AG04450 (cell line): ENCODE data around the gene ATP5ME. TPM values are rescaled to one million over a fixed set of nuclear protein-coding genes. Genes with fewer than 3 reads are reported as not detected.

Experiments used
- CTCF ChIA-PET: fragments of 300-600, 350-600 bp; formaldehyde crosslinking; extraction: SDS; loops from one replicate; lab custom pipeline; 2022; ENCODE audit warnings: antibody characterized with exemption, inconsistent platforms; lab: Charles Lee
- POLR2A ChIA-PET: fragments of 350-600 bp; formaldehyde crosslinking; extraction: SDS; loops from one replicate; lab custom pipeline; 2021; ENCODE audit warnings: antibody characterized with exemption, inconsistent platforms; lab: Yijun Ruan, JAX
- DNase-seq: peaks from one replicate; pipeline ENCODE4 v3.0.0-alpha.2; 2011; ENCODE audit warnings: low read depth, low spot score
- H3K27ac ChIP-seq: one replicate; pipeline ENCODE4 v1.5.1; 2012; ENCODE audit warnings: low read depth, low read length, control low read depth
- H3K27me3 ChIP-seq: one replicate; pipeline ENCODE4 v1.6.0; 2012; ENCODE audit warnings: low read length; ENCODE audit not compliant: control insufficient read depth, insufficient read depth
- H3K4me3 ChIP-seq: 2 replicates; pipeline ENCODE4 v1.5.1; 2011; ENCODE audit warnings: mild to moderate bottlenecking, low read depth, low read length, control low read depth
- H3K9me3 ChIP-seq: 2 replicates; pipeline ENCODE4 v1.5.1; 2012; ENCODE audit warnings: low read length; ENCODE audit not compliant: control insufficient read depth, insufficient read depth
- polyA plus RNA-seq: library from polyadenylated mRNA; depleted of rRNA; stranded (reverse); fragments of >200 nt; gene quantifications from 2 replicates; pipeline ENCODE4 v1.2.3, GENCODE V29; 2011
- TF ChIP-seq, protein P1 (sequence below): IDR thresholded peaks from 2 replicates; pipeline ENCODE4 v1.5.1; 2011; ENCODE audit warnings: low read depth, low read length, control low read depth, inconsistent platforms

Gene ATP5ME
- polyA plus RNA-seq, 1 experiment, result 262 TPM

DNA sequence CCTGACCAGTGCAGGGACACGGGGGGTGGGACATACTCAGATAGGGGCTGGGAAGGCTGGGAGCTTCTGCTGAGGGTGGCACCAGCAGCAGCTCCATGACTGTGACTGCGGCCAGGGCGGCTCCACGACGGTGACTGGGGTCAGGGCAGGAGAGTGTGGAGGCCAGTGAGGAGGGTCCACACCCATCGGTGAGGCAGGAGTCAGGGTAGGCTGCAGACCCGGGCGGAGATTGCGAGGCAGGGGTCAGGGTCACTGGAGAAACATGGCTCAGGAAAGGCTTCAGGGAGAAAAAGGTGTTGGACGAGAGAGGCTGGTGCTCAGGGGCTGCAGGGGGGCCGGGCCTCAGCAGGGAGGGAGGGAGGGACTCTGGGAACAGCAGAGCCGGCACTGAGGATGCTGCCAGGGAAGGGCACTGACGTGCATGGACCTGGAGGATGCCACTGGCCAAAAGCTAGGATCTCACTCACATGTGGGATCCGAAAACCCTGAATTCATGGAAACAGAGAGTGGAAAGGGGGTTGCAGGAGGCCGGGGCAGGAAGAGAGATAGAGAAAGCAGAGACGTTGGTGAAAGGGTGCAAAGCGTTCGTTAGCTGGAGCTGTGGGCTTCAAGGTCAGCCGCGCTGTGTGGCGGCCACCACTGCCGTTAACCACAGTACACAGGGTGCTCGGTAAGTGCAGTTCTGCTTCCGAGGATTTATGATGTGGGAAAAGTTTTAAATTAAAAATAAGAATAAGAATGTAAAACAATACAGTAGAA lies 22.0 kb downstream of the ATP5ME start:
- ChIA-PET POLR2A (no interaction called here), CTCF (no interaction called here)
- no peak for DNase-seq
- Histone ChIP-seq H3K9me3 (peaks cover 78% of the 10 kb centered on the region), H3K27me3 (peaks cover 14% of the 10 kb centered on the region), H3K4me3 (no peak overlapping the region), H3K27ac (no peak overlapping the region)
- TF ChIP-seq, protein P1, sequence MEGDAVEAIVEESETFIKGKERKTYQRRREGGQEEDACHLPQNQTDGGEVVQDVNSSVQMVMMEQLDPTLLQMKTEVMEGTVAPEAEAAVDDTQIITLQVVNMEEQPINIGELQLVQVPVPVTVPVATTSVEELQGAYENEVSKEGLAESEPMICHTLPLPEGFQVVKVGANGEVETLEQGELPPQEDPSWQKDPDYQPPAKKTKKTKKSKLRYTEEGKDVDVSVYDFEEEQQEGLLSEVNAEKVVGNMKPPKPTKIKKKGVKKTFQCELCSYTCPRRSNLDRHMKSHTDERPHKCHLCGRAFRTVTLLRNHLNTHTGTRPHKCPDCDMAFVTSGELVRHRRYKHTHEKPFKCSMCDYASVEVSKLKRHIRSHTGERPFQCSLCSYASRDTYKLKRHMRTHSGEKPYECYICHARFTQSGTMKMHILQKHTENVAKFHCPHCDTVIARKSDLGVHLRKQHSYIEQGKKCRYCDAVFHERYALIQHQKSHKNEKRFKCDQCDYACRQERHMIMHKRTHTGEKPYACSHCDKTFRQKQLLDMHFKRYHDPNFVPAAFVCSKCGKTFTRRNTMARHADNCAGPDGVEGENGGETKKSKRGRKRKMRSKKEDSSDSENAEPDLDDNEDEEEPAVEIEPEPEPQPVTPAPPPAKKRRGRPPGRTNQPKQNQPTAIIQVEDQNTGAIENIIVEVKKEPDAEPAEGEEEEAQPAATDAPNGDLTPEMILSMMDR, result no peak

DNA sequence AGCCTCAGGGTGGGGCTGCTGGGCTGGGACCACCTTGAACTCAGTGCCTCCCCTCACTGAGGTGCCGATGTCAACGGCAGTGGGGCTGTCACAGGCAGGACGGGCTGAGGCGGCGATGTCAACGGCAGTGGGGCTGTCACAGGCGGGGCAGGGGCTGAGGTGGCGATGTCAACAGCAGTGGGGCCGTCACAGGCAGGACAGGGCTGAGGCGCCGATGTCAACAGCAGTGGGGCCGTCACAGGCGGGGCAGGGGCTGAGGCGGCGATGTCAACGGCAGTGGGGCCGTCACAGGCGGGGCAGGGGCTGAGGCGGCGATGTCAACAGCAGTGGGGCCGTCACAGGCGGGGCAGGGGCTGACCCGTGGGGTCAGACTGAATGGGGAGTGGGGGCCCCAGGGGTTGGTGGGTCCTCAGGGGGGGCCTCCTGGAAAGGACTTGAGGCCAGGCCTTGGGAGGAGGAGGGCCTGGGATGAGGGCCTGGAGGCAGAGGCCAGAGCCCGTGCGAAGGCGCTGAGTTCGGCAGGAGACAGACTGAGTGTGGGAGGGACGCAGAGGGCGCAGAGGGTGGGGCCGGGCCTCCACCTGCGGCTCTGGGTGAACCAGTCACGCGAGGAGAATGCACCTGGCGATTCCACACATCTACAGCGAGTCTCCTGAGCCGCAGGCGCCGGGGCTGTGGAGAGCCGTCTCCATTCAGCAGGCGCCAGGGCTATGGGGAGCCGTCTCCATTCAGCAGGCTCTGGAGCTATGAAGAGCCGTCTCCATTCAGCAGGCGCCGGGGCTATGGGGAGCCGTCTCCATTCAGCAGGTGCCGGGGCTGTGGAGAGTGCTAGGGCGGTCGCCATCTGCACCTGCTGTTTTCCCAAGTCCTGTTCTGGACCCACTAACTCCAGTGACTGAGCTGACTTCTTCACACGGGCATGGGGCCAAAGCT lies 22.9 kb downstream of the ATP5ME start:
- Histone ChIP-seq H3K27me3 (peaks cover 14% of the 10 kb centered on the region), H3K27ac (no peak overlapping the region), H3K4me3 (no peak overlapping the region), H3K9me3 (peaks cover 79% of the 10 kb centered on the region)
- ChIA-PET POLR2A (no interaction called here), CTCF (no interaction called here)
- DNase-seq, result no peak
- TF ChIP-seq, protein P1, result no peak

DNA sequence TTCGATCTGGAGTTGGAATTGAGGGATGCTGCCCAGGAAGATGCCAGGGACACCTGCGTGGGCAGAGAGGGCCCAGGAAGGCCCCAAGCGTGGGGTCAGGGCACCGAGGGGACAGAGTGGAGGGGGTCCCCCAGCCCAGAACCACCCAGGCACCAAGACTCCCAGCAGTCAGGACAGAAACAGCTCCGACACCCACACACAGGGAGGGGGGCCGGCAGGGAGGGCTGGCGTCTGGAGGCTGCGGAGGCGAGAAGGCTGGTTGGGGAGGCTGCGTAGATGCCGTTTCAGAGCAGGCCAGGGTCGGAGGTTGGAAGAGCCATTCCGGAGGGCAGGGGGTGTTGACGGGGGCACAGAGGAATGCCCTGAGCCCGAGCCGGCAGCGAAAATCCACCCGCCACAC lies 23.6 kb downstream of the ATP5ME start:
- Histone ChIP-seq H3K27me3 (peaks cover 14% of the 10 kb centered on the region), H3K27ac (no peak overlapping the region), H3K4me3 (no peak overlapping the region), H3K9me3 (peaks cover 73% of the 10 kb centered on the region)
- ChIA-PET POLR2A (no interaction called here), CTCF (no interaction called here)
- no peak for DNase-seq
- TF ChIP-seq, protein P1, result no peak

DNA sequence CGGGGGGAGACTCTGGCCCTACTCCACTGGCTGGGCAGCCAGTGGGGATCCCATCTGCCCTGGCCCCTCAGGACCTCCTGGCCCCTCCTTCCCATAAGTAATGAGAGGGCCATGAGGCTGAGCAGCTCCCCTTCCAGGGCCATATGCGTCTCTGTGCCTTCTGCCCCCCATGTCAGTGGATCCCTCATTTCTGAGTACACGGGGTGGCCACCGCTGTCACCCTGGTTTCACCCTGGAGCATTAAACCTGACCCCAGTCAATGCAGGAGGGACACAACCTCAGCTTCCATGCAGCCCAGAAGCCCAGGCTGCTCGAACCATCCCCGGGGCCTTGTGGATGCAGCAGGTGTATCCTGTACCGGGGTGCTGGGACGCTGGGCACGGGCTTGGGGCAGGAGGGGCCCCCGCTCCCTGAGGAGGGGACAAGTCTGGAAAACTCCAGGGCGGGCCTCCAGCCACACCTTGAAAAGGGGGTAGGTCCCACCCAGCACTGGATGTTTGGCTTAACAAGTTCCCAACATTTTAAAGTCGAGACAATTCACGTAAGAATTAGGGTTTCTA lies 24.2 kb downstream of the ATP5ME start:
- Histone ChIP-seq H3K27ac (no peak overlapping the region), H3K27me3 (peaks cover 14% of the 10 kb centered on the region), H3K4me3 (no peak overlapping the region), H3K9me3 (peaks cover 67% of the 10 kb centered on the region)
- TF ChIP-seq, protein P1, result no peak
- ChIA-PET POLR2A (no interaction called here), CTCF (no interaction called here)
- DNase-seq, result no peak
